Astrocyte of the hippocampus (primary cell): ENCODE results near the gene ABCA13.

Experiments used
- DNase-seq: peaks from one replicate; pipeline ENCODE4 v3.0.0; 2011; ENCODE audit warnings: low read depth, low spot score

The ABCA13 gene

DNA sequence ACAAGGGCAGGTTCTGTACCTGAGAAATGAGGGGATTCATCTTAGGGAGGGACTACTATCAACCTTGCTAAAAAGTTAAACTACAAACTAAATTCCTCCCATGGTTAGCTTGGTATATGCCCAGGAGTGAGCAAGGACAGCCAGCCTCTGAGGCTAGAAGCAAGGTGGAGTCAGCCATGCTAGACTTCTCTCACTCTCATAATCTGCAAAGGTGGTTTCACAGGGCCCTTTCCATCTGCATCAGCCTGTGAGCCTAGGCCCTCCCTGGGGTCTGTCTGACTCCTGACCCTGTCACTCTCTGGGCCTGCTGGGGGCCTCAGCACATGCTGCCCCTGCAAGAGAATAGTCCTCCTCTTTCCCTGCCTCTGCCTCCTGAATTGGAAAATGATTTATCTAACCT, 66.1 kb downstream of the ABCA13 start:
- no peak for DNase-seq

DNA sequence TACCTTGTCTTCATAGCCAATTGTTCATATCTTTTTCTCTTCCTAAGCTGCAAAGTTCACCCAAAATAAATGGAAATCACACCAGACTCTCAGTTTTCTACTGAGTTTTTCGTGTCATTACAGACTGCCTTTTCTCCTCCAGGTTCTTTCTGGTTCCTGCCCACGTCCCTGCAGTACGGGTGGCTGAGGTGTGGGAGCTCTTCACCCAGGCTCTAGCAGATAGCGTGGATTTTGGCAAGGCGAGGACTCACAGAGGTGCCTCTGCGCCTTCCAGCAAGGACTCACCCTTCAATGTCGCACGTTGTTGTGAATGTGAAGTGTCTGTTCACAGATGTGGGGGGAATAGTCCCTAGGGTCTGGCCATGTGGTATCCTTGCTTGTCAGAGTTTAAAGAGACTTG, 71.6 kb downstream of the ABCA13 start:
- no peak for DNase-seq

DNA sequence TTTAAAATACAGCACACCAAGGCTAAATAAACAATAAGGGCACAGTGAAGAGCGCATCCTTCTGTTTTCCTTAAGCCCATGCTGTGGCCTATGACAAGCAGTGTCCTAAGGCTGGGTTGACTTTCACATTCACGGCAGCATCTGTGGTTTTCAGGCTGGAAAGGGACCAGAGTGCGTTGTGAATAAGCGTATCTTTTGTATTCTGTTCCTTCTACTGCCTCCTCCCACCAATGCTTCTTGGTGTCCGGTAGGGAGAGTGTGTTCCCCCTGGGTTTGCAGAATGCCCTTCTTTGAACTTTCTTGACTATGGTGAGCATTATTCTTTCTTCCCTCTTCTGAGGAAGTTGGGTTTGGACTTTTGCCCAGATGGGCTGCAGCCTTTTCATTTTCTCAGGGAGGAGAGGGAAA, 73.6 kb downstream of the ABCA13 start:
- DNase-seq: peak; percentile 87

DNA sequence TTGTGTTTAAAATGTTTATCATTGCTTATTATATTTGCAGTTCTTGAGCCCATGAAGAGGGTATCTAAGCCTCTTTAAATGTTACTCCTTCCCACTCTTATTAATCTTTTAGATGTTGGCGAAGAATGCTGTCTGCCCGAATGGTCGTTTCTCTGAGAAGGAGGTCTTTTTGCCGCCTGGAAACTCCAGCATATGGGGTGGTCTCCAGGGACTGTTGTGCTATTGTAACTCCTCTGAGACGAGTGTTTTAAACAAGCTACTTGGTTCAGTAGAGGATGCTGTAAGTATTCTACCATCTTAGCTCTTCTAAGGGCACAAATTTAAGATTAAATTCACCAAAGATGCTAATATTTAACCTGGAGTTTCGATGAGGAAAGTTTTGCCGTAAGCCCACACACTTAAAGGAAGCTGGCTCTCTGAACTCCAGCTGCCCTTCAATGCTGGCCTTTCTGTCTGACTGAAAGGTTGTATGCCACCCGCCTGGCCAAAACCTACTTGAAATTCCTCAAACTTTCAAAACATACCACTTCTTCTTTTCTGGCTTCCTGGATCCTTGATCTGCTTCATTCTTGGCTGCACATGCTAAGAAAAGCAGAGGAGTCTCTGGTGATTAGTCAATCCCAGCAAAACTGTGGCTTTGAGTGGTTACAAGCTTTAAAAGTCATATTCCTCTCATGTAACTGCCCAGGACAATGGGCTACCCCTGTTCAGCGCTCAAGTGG, 74.7 kb downstream of the ABCA13 start:
- peak; percentile 55 for DNase-seq

DNA sequence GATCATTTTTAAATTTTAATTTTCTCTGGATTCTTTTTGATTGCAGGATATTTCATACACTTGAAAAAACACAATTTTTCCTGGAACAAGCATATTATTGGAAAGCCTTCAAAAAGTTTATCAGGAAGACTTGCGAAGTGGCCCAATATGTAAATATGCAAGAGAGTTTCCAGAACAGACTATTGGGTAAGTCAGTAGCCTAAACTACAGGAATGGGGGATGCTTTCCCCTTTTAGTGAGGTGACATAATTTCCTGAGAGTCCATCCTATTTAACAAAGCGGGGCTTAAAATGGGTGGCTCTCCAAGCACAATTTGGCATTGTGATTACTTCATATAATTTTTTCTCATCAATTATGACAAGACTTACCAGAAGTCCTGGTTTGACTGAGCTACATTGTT, 77.9 kb downstream of the ABCA13 start:
- no peak for DNase-seq

DNA sequence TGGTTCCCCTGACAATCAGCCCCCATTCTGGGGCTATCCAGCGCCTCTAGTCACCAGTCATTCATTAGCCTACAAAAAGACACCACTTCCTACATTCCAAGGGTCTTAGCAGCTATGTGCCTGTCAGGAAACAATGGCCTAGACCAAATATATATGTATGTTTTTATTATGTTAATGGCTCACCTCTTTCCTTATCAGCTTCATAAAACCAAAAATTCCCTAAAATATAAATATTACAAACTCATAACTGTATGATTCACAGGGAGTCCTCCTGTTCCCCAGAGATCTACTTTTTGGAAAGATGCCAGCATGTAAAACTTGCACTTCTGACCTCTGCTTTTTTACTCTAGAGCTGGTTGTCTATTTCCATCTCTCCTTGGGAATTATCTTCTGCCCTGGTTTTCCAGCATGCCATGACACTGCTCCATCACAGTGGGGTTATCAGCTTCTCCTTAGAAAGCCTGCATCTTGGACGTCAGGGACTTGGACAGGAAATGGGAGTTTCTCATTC, 79.2 kb downstream of the ABCA13 start:
- DNase-seq: no peak

DNA sequence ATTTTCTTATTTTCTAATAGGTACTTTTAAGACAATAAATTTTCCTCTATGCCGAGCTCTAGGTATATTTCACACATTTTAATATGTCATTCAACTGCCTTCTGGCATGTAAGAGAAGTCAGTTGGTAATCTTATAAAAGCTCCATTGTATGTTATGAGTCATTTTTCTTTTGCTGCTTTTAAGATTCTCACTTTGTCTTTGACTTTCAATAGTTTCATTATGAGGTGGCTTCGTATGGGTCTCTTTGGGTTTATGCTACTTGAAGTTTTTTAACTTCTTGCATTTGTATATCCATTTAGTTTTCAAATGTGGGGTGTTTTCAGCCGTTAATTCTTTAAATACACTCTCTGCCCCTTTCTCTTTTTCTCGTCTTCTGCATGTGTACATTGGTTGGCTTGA, 80.5 kb downstream of the ABCA13 start:
- peak; percentile 29 for DNase-seq

DNA sequence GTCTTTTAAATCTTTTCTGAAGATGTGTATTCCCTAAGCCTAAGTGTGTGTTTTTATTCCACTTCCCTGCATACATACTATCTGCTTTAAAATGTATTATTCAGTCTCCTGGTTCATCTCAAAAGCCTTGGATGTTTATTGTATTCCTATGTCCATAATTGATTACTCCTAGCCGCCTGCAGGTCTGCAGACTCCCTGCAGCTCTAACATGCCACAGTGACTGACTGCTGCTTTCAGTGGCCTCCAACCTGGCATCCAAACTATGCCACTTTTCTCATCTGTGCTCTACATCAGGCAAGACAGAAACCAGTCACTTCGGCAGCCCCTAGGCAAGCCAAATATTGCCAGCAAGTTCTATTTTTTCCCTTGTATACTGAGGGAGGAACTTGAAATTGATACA, 81.7 kb downstream of the ABCA13 start:
- peak; percentile 41 for DNase-seq

DNA sequence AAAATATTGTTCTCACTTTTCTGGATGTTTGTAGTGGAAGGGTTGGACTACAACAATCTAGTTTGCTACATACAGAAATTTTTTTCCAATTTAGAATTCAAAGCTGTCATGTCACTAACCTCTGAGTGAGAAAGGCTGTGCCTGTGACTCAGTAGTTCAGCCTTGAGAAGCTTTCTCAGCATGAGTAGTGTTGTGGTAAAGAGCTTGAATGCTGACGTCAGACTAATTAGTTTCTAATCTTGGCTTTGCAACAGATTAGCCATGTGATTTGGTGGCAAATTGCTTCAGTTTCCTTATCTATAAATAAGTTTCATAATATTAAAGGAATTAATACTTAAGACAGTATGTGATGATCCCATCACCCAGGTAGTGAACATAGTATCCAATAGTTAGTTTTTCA, 83.8 kb downstream of the ABCA13 start:
- DNase-seq: peak; percentile 77

DNA sequence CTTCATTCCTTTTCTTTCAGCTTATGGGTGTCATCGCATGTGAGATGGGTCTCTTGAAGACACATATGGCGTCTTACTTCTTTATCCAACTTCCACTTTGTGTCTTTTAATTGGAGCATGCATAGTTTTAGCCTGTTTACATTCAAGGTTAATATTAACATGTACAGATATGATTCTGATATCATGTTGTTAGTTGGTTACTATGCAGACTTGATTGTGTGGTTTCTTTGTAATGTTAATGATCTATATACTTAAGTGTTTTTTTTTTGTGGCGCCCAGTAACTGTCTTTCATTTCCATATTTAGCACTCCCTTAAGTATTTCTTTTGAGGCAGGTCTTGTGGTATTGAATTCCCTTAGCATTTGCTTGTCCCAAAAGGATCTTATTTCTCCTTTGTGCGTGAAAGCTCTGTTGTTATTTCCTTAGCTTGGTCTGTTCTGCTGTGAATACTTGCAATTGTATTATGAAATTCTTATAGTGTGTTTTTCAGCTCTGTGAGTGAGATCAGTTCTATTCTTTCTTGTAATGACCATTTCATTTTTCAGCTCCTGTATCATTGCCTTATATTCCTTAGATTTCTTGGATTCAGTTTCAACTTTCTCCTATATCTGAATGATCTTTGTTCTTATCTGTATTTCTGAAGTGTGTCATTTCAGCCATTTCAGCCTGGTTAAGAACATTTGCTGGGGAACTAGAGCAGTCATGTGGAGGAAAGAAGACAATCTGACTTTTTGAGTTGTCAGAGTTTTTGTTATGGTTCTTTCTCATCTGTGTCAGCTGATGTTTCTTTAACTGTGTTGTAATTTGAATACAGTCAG, 88.4 kb downstream of the ABCA13 start:
- no peak for DNase-seq

DNA sequence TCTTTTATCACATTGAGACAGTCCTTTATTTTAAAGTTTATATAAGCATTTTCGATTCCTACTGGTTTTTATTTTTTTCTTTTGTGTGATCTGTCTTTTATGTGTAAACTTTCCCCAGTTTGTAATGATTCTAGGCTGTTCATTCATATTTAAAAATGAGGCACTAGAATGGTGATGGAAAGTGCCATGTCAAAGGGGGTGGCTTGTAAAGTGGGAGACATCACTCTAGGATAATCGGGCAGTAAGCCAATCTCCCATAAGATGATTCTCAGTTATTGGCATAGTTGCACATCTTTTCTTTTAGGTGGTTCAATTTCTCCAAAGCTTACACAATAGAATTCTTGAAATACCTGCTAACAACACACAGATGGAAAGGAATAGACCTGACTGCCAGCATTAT, 90.4 kb downstream of the ABCA13 start:
- no peak for DNase-seq

DNA sequence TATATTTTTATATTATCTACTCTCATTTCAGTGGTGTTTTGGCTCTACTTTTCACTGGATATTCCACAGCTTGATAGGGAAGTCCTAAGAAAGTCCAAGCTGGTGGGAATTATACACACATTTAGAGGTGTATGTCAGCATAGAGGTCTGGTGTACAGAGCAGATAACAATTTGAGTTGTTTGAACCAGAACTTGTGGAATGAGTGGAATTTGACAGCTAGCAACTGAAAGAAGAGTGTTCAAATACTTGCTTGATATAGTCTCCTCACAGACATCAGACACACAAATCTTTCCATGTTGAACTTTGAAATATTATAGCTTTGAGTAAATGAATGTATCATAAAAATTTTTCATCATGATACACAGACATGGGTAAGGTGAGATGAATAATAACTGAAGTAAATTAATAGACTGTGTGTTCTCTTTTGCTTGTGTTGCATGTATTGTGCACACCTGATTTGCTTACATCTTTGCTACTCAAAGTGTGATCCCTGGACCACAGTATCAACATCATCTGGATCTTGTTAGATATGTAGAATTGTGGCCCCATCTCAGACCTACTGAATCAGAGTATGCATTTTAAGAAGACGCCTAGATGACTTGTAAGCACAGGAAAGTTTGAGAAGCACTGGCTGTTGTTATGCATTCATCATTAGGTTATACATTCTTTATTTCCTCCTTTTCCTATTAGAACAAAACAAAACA, 91.5 kb downstream of the ABCA13 start:
- no peak for DNase-seq

DNA sequence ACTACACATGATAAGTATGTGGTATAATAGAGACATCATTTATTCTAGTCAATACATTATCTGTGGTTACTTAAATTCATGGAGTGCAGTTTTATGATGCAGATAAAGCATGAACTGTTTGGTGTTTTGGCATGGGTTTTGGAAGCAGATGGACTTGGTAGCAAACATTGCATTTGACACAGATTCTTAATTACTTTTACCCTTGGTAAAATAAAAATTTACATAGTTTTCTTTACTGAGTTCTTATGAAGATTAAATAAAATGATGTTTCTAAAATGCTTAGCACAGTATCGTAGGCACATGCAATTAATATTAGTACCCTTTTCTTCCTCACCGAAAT, 92.0 kb downstream of the ABCA13 start:
- no peak for DNase-seq

DNA sequence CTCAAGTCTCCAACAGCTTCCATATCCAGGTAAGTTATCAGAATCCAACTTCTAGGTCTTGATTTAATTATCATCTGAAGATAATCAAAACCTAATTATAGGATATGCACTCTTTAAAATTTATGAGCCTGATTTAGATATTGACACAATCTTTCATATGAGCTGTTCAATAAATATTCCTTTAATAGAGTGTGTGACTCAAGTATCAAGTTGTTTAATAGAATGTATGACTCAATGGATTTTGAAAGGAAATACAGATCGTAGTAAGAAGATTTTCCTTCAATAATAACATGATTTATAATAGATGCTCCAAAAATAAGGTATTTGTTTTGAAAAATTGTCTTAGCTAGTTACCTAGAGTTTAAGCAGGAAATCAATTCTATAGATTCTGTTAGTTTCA, 97.8 kb downstream of the ABCA13 start:
- no peak for DNase-seq

DNA sequence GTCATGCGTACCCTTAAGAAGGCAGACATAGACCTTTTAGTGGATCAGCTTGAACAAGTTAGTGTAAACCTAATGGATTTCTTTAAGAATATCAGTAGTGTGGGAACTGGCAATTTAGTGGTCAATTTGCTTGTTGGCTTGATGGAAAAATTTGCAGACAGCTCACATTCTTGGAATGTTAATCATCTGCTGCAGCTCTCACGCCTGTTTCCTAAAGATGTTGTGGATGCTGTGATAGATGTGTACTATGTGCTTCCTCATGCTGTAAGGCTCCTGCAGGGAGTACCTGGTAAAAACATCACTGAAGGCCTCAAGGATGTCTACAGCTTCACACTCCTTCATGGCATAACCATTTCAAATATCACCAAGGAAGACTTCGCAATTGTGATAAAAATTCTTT, 103.4 kb downstream of the ABCA13 start:
- DNase-seq: peak; percentile 86

DNA sequence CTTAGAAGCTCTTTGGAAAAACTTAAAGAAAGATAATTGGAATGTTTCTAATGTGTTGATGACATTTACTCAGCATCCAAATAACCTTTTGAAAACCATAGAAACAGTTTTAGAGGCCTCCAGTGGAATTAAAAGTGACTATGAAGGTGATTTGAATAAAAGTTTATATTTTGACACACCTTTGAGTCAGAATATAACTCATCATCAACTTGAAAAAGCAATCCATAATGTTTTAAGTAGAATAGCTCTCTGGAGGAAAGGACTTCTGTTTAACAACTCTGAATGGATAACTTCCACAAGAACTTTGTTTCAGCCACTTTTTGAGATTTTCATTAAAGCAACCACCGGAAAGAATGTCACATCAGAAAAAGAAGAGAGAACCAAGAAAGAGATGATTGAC, 108.2 kb downstream of the ABCA13 start:
- no peak for DNase-seq

DNA sequence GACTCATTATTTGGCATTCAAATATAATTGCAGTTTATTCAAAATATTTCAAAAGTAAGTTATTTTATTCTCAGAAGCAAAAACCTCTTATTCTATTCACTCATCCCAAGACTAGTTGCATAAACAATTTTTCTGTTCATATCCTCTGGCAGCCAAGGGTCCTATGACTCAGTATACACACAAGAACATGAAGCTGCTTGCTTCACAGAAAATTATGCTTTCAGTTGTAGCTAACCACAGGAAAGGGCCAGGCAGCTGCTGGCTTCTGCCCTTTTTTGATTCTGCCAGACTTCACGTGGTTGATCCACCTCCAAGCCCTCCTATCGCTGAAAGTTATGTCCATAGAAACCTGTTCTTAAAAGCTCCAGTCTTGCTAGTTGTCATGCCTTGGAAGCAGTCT, 108.8 kb downstream of the ABCA13 start:
- DNase-seq: peak; percentile 66

DNA sequence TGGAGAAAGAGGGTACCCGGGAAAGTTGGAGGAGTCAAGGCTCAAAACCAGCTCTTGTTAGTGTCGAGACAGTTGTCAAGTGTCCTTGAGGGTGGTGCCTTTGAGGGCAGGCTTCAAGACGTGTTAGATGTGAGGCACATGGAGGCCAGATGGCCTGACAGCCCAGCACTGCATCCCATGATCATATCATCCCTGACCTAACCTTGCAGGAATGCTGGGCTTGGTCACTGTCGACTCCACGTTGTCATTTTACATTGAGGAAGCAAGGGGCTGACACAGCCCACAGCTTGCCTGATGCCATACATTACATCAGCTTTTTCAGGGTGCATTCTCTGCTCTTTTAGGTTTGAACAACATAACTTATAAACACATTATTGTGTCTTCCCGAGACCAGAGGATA, 114.1 kb downstream of the ABCA13 start:
- no peak for DNase-seq

DNA sequence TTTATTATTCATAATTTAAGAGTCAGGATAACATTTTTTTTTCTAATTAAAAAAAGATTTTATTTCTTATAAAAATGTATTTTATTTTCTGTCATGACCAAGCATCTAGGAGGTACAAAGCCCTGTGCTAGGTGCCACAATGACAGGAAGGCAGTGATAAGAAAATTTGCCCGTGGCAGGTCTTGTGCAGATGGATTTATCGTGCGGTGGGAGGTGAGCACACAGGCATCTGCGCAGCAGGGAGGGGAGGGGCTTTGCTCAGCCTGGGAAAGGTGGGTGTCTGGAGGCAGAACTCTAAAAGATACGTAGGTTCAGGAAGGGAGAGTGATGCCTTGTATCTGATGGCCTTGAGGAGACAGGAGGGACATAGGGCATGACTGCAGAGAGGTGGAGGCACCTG, 115.6 kb downstream of the ABCA13 start:
- no peak for DNase-seq

DNA sequence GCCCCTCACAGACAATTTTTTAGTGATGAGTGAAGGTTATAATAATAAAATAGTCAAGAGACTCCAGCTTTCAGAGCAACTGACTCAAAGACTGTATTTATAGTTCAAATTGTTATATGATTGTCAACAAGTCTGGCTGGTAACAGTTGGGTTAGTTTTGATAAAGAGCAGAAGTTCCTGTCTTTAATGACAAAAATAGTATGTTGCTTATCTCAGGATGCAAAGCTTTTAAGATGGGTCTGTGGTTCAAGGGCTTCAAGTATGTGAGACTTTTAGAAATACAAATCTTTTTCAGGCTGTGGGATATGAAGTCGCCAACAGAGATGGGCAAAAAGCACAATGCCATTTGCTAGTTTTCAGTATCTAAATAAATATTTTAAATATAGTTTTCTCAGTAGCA, 118.4 kb downstream of the ABCA13 start:
- no peak for DNase-seq

DNA sequence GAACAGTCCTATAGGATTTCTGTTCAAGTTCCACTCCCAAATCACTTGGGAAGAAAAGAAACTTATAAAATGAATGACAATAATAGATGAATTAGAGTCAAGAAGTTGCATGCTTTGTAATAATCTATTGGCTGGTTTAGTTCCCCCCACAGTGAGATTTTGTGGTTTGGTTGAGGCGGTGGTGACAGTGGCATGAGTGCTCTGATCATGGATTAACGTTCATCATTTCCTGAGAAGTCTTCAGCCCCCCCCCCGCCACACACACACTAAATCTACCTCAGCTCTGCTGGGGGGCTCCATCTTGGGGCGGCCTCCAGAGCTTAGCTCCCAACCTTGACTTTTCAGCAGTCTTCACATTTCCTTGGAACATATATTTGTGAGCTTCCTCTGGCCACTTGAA, 121.7 kb downstream of the ABCA13 start:
- DNase-seq: no peak

DNA sequence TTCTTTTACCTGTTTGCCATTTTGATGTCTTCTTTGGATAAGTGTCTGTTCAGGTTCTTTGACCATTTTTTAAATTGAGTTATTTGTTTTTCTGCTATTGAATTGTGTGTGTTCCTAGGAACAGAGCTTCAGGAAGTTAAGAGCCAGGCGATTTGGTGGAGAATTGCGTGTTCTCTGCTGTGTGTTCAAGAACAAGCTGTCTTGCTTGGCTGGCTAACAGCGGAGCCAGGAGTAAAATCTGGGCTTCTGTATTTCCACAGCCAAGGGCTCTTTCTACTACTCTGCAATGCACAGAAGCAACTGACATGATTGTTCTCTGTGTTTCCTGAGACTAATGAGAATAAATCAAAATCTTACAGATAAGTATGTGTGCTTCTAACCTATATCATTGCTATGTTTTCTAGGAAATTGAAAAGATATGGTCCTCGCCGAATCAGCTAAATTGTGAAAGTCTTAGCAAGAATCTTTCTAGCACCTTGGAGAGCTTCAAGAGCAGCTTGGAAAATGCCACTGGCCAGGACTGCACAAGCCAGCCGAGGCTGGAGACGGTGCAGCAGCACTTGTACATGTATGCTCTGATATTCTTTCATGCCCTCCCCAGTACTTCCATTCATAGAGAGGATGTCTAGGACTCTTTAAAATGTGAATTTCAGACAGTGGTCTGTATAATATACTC, 124.2 kb downstream of the ABCA13 start:
- DNase-seq: peak; percentile 17
